Activated CD4-positive, alpha-beta T cell treated with anti-CD3 and anti-CD28 coated beads, Interleukin-2, Interleukin-6, amounts not matched to agents 100 ng/mL and 50 ng/mL, durations not matched to agents 16 hours and 8 hours (primary cell): ENCODE measurements around the gene RBM5.
"Not testable (repeated sequence)": the region's sequence is repeated elsewhere in the genome, so short reads cannot be mapped to it uniquely, and the experiment has no call there.

ENCODE experiments used
- DNase-seq: peaks from one replicate; pipeline ENCODE4 v3.0.0-alpha.2; 2020

RBM5 gene

DNA sequence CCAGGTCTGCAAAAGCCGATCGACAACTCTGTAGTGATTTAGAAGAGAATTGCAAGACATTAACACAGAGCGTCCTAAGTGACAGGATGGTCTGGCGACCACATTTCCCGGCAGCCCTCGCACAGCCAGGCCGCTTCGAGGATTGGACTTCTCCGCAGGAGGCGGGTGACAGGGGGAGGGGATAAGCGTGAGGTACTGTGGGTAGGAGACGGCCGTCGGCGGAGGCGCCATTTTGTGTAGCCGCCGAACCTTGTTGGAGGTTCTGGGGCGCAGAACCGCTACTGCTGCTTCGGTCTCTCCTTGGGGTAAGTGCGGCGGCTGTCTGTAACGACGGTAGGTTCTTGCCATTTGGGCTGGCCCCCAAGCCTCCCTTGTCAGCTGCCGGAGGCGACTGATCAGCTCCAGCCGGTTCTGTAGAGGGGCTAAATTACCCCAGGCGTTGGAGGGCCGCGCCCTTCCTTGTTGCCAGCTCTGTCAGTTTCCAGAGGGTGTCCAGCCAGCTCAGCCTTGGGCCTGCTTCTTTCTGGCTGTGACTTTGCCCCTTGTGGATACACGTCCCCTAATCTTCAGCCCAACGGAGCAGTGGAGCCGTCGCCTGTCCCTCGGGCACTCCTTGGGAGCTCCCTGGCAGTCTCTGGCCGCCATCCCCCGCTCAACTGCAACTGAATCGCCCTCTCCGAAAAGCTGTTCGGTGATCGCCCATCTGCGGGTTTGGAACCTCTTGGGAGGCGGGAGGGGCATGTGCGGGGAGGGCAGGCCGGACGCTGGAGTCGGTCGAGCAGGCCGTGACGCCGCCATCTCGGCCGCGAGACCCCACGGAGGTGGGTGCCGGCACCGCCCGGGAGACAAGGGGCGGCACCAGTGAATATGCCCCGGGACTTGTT lies at the start of gene RBM5:
TSS of gene RBM5 (plus strand) at position 195 of the 884 bp plus-strand sequence. CDS start 1,516 bp downstream, outside the sequence.
- peak; percentile 97 for DNase-seq

DNA sequence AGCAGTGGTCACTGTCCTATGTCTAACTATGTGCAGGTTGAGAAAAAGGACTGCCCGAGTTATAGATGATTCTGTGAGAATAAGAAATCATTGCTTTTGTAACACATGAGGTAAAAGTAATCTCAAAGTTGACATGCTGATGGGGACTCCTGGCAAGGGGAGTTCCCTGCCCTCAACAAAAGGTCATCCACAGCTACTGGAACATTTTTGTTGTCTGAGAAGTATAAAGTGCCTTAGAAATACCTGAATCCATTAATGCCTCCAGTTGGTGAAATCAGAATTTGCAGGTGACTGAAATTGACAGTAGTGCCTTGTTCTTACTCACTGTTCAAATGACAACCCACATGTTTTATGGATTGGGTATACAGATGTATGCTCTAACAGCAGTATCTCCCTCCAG lies 43.7 kb upstream of the RBM5 start:
- DNase-seq = no peak

DNA sequence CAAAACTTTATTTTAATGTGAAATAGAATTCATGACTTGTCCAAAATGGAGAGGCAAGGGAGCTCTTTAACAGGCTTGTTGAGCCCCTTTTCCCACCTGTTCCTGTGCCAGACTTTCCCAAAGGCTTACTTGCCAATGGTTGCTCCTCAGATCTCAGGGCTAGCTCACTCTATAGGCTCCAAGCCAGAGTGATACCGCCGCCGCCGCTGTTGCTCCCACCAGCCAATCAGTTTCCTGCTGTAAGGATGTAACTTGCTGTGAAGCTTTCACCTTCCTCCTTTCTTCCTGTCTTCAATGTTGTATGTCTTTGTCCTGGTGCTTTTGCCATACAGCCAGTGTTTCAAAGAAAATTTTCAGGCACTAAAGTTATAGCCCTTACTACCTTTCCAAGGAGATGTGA lies 41.3 kb upstream of the RBM5 start:
- no peak for DNase-seq

DNA sequence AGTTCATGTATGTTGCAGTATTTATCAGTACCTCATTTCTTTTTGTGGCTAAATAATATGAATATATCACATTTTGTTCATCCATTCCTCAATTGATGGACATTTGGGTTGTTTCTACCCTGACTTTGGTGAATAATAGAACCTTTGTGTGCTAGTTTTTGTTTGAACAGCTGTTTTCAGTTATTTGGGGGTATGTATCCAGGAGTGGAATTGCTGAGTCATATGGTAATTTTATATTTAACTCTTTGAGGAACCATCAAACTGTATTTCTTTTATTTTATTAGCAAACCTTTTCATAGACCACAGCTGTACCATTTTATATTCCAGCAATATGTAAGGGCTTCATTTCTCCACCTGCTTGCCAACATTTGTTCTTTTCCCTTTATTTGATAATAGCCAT lies 38.4 kb upstream of the RBM5 start:
- DNase-seq = no peak

DNA sequence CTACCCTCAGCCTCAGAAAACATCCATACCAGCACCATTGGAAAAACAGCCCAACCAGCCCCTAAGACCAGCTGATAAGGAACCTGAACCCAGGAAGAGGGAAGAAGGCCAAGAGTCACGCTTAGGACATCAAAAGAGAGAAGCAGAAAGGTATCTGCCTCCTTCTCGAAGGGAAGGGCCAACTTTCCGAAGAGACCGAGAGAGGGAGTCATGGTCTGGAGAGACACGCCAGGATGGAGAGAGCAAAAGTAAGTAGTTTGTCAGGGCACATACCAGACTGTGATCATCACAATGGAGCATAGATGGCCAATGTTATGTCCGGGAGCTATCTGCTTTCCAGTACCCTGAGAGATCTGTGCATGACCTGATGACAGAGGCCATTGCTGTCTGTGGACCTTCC lies 31.0 kb upstream of the RBM5 start:
- DNase-seq = no peak

DNA sequence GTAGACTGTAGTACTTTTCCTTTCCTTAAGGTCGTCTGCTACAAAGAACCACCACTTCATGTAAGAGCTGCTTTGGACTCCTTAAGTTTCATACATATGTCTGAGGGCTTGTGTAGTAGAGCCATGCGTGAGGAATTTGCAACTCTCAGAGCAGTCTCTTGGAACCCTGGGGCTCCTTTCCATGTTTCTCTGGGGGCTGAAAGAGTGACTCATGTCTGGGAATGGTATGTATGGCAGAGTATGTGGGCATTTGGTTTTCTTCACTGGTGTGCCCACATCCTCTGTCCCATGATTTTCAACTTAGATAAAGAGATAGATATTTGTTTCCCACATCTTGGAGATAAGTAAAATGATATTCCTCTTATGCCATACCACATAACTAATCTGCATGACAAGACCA lies 20.6 kb upstream of the RBM5 start:
- no peak for DNase-seq

DNA sequence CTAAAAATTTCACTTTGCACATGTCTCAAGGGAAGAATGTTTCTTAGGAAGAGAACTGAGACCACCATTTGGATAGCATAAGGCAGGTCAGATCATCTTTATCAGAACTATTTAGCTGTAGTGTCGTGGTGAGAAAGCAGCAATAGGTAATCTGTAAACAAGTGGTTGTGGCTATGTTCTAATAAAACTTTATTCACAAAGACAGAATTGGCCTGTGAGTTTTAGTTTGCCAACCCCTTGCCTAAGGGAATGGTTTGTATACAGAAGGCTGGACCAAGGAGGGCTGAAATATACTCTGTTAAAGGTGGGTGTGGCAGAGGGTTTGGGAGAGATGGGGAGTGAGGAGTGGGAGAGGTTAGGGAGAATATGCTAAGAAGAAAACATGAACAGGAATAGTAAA lies 10.6 kb upstream of the RBM5 start:
- no peak for DNase-seq

DNA sequence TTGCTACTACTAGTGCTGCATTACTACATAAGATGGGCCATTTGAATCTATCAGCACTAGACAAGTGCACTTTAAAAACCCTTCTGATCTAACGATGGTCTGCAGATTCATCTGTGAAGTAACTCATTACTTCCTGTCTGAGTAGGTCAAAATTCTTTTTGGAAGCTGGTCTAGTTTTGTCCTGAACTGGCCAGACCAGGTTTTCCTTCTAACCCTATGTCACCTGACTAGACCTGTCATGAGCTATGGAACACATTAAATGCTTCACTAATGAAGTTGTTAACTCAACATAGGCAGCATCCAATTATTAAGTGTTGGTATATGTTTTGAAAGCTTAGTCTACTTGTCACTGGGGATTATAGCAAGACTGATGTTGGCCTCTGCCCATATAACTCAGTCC lies 10.1 kb upstream of the RBM5 start:
- DNase-seq = peak; percentile 14

DNA sequence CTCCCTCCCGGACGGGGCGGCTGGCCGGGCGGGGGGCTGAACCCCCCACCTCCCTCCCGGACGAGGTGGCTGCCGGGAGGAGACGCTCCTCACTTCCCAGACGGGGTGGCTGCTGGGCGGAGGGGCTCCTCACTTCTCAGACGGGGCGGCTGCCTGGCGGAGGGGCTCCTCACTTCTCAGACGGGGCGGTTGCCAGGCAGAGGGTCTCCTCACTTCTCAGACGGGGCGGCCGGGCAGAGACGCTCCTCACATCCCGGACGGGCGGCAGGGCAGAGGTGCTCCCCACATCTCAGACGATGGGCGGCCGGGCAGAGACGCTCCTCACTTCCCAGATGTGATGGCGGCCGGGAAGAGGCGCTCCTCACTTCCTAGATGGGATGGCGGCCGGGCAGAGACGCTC lies 3.8 kb upstream of the RBM5 start:
- not testable (repeated sequence) for DNase-seq

DNA sequence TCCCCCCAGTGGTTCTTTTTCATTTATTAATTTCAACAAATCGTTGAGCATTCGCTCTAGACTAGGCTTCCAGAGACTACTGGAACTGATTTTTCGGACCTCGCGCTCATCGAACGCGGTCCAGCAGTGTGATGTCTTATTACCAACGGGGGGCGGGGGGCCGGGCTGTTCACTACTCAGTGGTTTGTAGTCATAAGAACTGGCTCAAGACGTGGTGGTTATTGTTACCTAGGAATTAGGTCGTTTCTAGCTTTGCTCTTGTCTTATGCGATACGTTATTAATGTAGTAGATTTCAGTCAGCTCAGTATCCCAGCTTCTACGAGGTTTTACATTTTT lies 858 bp downstream of the RBM5 start:
- DNase-seq = no peak

DNA sequence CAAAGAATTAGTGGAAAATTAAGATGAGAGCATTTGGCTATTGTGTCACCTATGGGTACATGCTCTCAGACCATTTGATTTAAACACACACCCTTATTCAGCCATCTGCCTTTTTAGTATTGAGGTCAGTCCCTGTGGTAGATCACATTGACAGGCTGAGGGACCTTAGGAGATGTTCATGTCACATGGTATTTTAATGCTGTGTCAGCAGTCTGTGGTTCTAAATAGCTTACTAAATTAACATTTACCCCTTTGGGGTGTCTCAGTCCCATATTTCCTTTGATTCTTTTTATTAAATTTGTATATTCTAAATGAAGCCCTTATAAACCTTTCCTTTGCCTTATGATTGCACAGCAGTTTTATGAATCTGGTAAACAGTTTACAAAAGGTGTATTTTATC lies 2.3 kb downstream of the RBM5 start:
- DNase-seq = peak; percentile 7

DNA sequence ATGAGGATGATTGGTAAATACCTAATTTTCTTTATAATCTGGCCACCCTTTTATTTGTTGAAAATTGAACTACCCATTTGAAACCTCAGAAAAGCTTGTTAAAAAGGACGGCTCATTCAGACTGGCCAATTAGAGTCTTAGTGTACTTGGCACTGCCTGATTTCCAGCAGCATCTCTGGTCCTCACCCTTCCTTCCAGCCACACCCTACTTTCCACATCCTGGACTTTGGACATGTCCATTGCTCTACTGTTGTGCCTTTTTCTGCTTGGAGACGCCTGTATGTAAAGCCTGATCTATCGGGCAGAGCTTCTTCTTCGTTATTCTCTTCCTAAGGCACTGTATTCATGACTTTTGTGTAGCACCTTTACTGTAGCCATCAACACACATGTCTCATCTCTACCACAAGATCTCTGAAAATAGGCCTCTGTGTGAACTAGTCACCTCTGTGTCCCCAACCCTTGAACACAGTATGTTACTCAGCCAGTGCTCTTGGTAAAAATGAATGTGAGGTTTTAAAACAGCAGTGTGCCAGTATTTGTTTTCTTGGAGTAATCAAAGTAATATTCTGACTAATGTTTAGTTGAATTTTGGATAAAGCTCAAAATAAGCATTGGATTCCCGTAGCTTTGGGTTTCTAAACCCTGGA lies 6.8 kb downstream of the RBM5 start:
- DNase-seq = no peak

DNA sequence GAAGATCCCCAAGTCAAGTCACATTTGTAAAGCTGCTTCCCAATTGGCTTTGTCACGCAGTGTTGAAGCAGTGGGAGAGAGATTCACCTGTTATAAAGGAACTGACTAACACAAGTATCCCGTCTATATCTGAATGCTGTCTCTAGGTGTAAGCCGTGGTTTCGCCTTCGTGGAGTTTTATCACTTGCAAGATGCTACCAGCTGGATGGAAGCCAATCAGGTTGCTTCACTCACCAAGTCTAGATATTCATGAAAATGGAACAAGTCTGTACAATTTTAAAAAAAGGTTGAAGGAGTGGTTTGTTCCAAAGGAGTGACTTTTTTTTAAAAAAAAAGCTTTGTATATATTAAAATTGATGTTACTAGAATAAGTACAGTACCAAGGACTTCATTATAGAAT lies 11.7 kb downstream of the RBM5 start:
- DNase-seq = no peak

DNA sequence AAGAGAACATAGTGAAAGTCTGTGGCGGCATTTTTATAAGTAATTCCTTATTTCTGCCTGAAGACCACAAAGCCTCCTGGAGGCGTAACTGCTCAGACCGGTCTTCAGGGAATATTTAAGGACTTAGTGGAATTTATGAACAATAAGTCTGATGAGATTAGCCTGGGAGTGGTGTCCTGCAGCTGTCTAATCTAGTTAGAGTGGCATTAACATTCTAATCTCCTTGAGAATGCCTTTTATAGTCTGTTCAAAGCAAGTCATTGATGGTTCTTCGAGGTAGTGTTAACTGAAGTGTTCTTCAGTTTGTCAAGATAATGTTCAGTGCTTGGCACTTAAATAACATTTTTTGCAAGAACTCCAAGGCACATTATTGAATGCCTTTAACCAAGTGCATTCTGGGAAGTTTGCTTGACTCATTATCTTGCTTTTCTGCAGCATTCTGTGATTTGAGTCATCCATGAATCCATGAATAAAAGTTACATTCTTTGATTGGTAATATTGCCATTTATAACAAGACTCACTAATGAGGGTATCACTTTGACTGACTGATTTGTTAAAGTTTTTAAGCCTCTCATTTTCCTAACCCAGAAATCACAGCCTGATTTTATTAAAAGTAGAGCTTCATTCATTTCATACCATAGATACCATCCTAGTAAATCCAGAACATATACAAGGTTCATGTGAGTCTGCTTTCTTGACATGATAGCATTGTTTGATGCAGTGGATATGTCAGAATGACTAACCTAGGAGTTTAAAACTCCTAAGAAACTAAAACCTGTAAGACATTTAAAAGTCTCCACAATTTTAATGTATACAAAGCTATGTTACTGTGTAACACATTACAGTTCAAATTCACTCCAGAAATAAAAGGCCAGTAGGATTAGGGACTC lies 12.5 kb downstream of the RBM5 start:
- DNase-seq = no peak

DNA sequence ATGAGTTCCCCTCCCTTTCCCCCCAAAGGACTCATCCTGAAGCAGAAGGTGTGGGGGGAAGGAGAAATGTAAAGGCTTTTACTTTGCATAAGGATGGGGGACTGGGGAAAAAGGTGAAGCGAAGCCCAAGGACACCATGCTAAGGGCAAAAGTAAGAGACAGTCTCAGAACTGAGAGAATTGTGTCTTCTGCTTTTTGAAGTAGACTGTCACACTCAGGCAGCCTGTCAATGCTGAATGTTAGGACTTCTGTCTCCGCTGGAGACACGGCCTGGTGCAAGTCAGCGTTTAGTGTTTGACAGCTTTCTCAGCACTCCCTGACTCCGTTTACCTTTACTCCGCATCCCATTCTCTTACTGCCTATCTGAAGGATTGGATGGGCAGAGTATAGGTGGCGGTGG lies 13.8 kb downstream of the RBM5 start:
- DNase-seq = no peak

DNA sequence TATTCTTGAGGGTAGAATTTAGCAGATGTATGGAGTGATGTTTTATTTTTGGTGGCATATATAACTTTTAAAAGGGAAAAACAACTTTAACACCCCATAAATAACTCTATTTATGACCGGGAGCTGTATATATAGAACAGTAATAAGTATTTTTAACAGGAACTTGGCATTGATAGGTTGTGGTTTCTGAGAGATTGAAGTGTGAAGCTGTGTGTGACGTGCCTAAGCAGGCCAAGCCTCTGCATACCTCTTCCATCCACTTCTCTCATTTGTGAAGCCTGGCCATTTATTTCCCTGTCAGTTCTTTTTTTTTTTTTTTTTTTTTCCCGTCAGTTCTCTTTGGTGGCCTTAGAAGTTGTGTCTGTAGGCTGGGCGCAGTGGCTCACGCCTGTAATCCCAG lies 23.0 kb downstream of the RBM5 start:
- DNase-seq = no peak

DNA sequence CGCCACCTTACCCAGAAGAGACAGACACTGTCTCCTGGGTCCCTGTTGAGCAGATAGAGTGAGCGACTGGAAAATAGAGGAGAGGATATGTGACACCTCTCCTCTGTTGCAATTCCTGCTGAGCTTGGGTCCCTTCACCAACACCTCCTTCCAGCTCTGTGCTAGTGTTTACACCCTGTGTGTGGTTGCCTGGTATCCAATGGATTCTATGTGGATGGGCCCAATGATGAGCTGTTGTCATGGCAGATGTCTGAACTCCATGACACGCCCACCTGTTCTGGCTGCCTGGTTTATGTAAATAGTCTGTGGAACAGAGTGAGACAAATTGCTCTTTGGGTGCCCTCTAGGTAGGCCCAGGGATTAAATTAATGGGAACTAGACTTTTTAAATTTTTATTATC lies 23.7 kb downstream of the RBM5 start:
- no peak for DNase-seq

DNA sequence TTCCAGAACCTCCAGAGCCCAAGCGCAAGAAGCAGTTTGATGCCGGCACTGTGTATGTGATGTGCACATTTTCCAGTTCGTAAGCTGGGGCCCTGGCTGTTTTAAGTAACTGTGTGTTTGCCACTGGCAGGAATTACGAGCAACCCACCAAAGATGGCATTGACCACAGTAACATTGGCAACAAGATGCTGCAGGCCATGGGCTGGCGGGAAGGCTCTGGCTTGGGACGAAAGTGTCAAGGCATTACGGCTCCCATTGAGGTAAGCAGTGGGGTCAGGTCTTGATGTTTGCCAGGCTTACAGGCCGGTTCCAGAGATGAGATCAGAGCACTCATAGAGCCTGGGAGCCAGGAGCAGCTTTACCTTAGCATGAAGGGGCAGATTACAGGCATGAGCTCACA lies 28.4 kb downstream of the RBM5 start:
- DNase-seq = no peak

DNA sequence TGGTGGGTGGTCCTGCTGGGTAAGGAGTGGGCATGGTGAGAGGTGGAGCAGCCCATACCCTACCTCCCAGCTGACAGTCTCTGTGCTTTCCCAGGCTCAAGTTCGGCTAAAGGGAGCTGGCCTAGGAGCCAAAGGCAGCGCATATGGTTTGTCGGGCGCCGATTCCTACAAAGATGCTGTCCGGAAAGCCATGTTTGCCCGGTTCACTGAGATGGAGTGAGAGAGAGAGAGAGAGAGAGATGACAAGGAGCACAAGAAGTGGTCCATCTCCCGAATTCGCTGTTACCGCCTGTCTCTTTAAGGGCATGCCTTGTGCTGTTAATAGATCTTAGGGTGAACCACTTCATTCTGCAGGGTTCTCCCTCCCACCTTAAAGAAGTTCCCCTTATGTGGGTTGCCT lies 29.5 kb downstream of the RBM5 start:
- no peak for DNase-seq

DNA sequence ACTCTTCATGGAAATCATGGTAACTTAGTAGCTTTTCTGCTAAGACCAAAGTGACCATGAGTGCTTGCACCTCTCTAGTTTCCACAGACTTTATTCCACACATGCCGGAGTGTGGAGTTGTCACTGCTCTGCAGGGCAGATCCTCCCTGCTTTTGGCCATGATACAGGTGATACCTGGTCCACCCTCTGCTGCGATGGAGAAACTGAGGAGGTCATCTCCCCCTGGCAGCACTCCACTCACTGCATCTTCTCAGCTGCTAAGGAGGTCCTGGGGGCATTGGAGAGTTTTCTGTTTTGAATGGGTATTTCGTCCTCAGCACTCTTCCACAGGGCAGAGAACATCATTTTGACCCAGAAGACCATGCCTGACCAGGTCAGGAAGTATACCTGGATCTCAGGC lies 31.1 kb downstream of the RBM5 start:
- no peak for DNase-seq

DNA sequence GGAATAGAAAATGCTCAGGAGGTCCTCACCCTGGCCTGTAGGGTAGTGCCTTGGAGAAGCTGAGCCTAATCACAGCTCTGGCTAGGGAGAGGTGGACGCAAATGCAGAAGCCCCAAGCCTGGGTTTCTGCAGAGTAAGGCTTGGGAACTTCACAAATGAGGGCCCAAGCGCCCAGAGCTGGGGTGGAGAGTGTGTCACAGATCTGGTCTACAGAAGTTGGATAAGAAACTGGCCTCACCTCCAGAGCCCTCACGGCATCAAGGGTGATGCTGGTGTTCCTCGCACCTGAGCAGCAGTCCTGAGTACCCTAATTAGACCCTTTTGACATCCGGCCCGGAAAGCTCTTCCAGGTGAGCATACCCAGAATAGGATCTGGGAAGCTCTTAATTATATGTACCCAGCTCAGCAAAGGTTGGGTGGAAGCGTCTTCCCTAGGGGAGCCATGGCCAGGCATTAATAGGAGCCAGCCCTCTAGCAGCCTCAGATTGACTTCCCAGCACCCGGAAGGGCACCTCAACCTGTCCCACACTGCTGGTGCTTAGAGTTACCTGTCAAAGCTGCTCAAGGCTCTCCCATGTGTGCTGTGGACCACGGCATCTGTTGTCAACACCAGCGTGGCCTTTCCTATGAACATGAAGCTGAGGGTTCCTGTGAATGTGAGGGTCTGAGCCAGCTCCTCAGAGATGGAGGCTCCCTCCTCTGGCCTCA lies 31.8 kb downstream of the RBM5 start:
- no peak for DNase-seq

DNA sequence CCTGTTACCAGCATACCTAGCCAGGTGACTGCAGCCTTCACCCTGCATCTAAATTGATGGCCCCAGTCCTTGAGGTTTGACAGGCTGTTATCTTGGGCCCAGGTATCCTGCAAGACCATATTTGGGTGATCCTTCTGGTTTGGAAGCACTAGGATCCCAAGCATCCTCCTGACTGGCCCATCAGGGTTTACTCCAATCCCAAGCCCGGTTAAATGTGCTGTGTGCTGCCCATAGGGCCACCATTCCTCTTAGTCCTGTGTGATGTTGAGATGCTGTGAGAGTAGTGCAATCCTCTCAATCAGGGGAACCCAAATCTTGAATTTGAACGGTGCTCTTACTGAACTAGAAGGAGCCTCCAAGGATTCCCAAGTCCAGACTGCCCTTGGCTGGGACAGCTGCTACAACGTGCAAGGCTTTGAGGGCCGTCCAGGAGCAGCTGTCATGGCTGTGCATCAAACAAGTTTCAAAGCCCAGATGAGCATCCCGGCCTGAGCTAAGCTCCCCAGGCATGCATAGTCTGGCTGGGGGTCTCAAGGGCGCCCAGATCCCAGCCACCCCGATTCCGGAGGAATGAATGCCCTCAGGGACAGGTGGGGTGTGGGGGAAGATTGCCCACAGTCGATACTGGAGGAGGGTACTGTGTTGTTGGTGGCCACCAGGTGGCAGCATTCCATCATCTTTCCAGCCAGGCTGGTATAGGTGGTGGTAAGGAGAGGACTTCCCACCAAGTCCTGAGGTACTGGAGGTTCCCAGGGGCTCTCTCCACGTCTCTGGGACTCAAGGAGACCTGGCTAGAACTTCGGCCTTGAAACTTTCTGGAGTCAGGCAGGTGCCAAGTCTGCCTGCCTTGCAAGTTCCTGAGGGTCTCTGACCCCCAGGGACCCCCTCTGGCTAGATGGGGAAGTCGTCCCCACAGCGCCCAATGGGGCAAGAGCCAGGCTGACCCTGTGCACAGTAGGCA lies 32.6 kb downstream of the RBM5 start:
- DNase-seq = peak; percentile 76
